ENCODE results near the gene DLGAP1.

GRCh38 chr18:3967359-3968180 lies 487.5 kb downstream of the DLGAP1 start:
- TF ChIP-seq POLR2A (IDR thresholded peaks at IDR 0.05) (no peak), CTCF (IDR thresholded peaks at IDR 0.05) (no peak), POLR2AphosphoS5 (IDR thresholded peaks at IDR 0.05; ENCODE audit: insufficient read depth in 1 of 2, low read depth in 1 of 2) (no peak)
